ENCODE results near the gene NANOS1.
"Not testable (repeated sequence)": the region's sequence is repeated elsewhere in the genome, so short reads cannot be mapped to it uniquely, and the experiment has no call there.

The NANOS1 gene

DNA sequence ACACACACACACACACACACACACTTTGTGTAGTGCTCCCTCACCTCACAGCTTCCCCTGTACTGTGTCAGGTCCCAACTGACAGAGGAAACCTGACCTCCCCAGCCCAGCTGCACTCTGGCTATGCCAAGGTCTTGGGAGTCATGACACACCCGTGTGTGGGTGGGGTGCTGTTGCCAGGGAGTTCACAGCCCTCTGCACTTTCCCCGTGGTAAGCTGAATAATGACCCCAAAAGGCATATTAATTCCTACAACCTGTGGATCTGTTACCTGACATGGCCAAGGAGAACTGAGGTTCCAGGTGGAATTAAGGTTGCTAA is 8.9 kb upstream of the NANOS1 start:
- DNase-seq, result no peak

- no peak for DNase-seq
Observed at GRCh38 chr10:119022846-119023552, 6.5 kb upstream of the NANOS1 start.

DNA sequence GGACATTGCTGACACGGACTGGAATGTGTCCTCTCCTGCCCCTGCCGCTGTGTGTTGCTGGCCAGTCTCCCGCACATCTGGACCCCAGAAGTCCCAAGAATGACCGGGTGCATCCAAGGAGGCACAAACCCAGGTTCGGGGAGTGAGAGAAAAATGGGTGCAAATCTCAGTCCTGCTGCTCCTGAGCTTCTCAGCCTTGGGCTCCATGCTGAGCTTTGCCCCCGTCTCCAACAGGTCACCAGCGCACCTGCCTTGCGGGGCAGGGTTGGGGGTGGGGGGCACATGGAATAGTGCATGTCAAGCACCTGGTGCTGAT is 6.0 kb upstream of the NANOS1 start:
- DNase-seq, result no peak

DNA sequence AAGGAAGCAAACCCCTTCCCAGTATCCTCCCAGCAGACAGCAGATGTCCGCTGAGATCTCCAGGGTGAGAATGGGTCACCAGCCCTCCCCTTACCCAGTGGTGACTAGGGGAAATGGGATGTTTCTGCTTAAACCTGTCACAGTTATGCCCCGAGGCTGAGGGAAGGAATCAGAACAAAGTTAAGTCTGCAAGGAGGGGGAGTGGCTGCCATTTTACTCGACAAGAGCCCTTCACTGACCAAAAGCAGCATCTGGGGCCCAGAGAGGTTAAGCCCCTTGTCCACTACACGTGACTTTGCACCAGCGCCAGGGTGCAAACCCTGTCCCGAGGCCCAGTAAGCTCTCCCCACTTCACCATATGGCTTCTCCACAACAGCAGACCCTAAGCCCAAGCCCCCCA is 4.6 kb upstream of the NANOS1 start:
- DNase-seq, result no peak

DNA sequence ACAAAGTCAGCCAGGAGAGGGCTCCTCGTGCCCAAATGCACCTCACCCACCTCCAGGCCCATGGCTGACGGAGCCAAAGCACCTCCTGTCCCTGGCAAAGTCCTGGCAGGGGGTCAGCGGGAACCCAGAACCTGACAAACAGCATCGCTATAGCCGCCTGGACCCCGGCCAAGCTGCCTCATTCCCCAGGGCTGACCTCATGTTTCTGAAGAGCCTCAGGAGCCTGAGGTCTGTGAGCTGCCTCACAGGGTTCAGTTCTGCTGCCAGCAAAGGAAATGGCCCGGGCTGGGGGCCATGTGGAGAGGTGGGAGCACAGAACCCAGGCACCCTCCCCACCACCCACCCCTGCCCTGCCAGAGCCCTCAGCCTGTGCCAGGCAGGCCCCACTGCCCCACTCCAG is 4.2 kb upstream of the NANOS1 start:
- DNase-seq, result no peak

GRCh38 chr10:119025776-119026175 is 3.7 kb upstream of the NANOS1 start:
- no peak for DNase-seq

DNA sequence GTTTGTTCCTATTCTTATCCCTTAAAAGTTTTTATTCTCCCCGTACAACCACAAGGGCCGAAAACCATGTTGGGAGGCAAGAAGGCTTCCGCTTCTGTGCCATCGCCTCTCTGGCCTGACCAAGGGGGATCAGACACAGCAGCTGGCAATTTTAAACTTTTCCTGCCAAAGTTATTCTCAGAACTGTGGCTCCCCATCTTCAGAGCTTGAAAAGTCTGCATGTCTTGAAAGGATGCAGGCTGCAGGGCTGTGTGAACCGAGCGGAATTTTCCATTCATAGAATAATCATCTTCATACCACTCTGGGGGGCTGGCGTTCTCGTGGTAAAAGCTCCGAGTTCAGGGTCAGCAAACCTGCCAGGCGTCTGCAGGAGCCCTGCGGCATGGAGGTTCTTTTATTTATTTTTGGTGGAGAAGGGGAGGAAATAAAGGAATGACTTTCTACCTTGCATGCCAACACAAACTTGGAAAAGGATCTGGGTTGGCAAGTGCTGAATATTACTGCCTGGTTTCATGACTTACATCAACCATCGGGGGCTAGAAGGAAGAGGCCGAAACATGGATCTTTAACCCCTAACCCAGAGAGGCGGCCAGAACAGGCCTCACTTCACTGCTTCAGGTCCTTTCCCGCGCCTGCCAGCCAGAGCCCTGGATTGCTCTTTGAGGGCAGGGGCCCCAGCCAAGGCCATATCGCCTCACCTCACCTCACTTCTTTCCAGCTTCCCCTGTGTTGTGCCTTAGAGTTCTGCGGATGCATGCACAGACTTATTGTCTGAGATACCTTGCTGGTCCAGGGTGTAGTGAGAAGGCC is 3.0 kb upstream of the NANOS1 start:
- DNase-seq, result no peak

DNA sequence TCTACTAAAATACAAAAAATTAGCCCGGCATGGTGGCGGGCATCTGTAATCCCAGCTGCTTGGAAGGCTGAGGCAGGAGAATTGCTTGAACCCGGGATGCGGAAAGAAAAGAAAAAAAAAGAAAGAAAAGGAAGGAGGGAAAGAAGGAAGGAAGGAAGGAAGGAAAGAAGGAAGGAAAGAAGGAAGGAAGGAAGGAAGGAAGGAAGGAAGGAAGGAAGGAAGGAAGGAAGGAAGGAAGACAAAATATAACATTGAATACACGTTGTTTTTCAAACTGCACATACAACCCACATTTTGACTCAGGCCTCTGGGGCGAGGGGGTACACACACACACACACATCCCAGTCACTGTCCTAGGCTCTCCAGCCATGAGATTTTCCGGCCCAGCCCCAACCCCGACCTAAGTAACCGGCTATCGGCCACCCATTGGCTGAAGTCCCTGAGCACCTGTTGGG is 1.0 kb upstream of the NANOS1 start:
- DNase-seq, result not testable (repeated sequence)

DNA sequence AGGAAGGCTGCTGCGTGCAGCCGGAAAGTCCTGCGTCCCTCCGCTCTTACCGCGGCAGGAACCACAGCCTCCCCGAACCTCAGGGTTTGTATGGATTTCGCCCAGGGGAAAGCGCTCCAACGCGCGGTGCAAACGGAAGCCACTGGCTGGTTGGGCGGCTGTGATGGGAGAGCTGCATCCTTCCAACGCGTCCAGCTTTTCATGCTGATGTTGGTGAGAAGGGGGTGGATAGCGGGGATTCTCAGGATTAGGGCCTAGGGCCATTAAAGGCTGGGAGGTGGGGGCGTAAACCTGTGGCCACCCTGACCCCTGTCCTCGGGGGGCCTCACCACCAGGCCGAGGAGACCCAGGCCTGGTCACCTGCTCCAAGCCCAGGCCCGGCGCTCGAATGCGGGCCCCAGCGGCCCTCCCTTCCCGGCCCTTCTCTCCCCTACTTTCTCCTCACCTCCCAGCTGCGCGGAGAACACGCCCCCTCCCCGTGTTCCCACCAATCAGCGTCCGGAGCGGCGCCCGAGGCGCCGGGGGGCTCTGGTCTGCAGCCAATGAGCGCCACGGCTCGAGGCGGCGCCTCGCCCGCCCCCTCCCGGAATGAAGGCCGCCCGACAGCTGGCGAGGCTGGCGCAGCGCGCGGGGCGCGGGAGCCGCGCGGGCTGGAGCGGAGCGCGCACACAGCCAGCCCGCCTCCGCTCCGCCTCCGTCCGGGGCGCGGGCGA is 458 bp upstream of the NANOS1 start:
- peak; percentile 90 for DNase-seq

DNA sequence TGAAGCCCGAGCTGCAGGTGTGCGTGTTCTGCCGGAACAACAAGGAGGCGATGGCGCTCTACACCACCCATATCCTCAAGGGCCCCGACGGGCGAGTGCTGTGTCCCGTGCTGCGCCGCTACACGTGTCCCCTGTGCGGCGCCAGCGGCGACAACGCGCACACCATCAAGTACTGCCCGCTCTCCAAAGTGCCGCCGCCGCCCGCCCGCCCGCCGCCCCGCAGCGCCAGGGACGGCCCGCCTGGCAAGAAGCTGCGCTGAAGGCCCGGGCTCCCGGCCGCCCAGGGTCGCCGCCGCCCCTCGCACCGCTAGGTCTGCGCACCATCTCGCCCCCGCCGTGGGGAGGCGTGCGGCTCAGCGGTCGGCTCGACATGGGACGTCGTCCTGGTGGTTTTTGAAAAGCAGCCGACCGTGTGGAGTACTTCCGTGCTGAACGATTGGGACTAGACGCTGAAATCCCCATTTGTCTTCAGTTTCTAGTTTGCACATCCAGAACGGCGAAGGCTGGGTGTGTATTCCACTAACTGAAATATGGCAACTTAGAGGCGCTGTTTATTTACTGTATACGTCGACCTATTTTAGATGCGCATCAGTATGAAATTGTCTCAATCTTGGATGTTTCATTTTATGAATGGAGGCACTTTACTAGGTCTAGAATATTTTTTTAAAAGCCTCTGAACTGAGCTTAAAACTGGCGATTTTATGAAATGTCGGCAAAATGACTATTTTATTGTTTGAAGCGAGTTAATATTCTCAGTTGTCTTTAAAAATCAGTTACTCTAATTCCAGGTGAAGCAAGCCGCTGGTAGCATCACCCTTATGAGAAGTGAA is 1.1 kb downstream of the NANOS1 start:
- DNase-seq, result peak; percentile 77 to 81

GRCh38 chr10:119031496-119032059 is 2.1 kb downstream of the NANOS1 start:
- DNase-seq, result peak in 1 of 2 experiments; percentile 56

- DNase-seq, result no peak
Observed at GRCh38 chr10:119039161-119039560, 9.6 kb downstream of the NANOS1 start.

GRCh38 chr10:119041326-119041725 is 11.8 kb downstream of the NANOS1 start:
- DNase-seq, result no peak

DNA sequence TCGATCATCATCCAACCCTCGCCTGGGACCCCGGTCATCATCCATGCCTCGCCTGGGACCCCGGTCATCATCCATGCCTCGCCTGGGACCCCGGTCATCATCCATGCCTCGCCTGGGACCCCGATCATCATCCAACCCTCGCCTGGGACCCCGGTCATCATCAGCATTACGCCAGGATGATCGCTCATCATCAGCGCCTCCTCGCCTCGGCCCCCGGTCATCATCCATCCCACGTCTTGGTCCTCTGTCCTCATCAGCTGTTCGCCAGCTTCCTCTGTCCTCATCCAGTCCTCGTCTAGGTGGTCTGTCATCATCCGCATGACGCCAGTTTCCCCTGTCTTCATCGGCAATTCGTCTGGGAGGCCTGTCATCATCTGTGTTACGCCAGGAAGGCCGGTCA is 12.7 kb downstream of the NANOS1 start:
- no peak for DNase-seq

DNA sequence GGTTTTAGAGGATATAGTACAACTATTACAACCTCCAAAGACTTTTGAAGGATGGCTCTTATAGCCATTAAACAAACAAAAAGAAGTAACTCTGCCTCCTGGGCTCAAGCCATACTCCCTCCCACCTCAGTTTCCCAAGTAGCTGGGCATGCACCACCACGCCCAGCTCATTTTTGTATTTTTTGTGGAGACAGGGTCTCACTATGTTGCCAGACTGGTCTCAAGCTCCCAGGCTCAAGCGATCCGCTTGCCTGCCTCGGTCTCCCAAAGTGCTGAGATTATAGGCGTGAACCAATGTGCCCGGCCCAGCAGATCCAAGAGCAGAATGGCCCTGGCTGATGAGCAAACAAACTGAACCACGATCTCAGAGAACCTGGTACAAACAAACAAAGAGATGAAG is 16.0 kb downstream of the NANOS1 start:
- DNase-seq, result no peak

- DNase-seq, result no peak
Observed at GRCh38 chr10:119049361-119049760, 19.8 kb downstream of the NANOS1 start.

DNA sequence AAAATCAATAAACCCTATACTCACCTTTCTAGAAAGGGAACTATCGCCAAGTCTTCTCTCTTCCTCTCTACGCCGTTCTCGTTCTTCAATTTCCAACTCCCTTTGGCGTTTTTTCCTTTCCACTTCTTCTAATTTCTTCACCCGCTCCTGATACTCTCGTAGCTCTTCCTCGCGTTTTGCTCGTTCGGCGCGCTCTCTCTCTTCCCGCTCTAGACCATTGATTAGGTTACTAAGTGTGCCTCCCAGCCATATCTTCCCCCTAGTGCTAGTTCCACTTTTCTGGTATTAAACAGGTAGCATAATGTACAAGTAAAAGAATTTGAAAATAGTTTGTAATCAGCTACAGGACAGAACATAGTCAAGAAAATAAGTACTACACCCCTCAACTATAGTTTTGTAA is 20.3 kb downstream of the NANOS1 start:
- no peak for DNase-seq

DNA sequence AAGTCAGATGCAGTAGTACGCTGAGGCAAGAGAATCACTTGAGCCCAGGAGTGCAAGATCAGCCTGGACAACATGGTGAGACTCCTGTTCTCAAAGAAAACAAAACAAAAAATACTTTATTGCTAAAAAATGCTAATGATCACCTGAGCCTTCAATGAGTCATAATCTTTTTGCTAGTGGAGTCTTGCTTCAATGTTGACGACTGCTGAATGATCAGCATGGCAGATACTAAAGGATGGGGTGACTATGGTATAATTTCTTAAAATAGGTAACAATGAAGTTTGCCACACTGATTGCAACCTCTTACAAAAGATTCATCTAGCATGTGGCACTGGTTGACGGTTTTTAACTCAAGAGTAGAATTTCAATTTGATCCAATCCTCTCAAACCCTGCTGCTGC is 22.3 kb downstream of the NANOS1 start:
- no peak for DNase-seq

DNA sequence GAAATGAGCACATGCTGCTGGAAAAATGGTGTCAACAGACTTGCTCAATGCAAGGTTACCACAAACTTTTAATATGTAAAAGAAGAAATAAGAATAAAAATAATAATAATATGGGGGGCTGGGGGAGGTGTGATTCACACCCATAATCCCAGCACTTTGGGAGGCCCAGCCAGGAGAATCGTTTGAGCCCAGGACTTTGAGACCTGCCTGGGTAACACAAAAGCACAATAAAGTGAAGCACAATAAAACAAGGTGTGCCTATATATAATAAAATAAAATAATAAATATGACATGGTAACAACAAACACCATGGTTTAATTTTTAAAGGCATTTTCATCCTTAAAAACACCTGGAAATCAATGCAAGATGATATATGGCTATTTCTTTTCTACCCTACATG is 26.0 kb downstream of the NANOS1 start:
- no peak for DNase-seq

GRCh38 chr10:119058010-119058409 is 28.5 kb downstream of the NANOS1 start:
- no peak for DNase-seq

GRCh38 chr10:119059557-119059956 is 30.0 kb downstream of the NANOS1 start:
- DNase-seq, result no peak

DNA sequence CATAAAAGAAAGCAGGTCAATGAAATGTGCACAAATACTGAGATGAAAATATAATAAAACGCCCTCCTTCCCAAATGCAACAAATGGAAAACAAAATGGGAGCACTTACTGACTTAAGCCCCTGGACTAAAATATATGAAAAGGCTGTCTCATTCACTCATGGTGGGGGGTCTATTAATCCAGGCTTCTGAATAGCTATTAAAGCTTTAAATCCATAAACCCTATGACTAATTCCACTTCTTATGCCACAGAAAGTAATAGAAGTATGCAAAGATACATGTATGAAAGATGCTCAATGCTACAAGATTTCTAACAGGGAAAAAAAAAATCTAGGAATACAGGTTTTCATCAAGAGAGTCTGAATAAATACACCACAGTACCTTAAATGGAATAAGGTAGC is 30.6 kb downstream of the NANOS1 start:
- no peak for DNase-seq

- DNase-seq, result no peak
Observed at GRCh38 chr10:119061352-119061751, 31.8 kb downstream of the NANOS1 start.

Measured in Kasumi-1 (cell line).